Measurements from ENCODE around the gene EXOC6B.

DNA sequence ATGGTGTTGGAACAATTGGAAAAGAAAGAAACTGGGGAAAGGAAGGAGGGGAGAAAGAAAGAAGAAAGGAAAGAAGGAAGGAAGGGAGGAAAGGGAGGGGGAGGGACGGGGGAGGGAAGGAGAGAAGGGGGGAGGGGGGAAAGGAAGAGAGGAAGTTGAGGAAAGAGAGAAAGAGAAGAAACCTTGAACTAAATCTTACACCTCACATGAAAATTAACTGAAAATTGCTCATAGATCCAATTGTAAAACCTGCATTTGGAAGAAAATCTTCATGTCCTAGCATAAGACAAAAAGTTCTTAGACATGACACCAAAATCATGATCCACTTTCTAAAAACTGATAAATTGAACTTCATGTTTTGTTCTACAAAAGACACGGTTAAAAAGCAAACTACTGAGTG lies 163.8 kb downstream of the EXOC6B start:
- TF ChIP-seq, protein P1, sequence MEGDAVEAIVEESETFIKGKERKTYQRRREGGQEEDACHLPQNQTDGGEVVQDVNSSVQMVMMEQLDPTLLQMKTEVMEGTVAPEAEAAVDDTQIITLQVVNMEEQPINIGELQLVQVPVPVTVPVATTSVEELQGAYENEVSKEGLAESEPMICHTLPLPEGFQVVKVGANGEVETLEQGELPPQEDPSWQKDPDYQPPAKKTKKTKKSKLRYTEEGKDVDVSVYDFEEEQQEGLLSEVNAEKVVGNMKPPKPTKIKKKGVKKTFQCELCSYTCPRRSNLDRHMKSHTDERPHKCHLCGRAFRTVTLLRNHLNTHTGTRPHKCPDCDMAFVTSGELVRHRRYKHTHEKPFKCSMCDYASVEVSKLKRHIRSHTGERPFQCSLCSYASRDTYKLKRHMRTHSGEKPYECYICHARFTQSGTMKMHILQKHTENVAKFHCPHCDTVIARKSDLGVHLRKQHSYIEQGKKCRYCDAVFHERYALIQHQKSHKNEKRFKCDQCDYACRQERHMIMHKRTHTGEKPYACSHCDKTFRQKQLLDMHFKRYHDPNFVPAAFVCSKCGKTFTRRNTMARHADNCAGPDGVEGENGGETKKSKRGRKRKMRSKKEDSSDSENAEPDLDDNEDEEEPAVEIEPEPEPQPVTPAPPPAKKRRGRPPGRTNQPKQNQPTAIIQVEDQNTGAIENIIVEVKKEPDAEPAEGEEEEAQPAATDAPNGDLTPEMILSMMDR (IDR thresholded peaks at IDR 0.05; ENCODE audit: low read length) = no peak
- TF ChIP-seq EZH2 (optimal IDR thresholded peaks at IDR 0.05; ENCODE audit: low read depth, low read length) = no peak
- TF ChIP-seq EZH2phosphoT487 (IDR thresholded peaks at IDR 0.05; ENCODE audit: low read length) = no peak

All from MM.1S (cell line).